ENCODE data around the gene DNASE1L2. TPM values are rescaled to one million over a fixed set of nuclear protein-coding genes. Genes with fewer than 3 reads are reported as not detected.
A peak's percentile ranks its signal among the peaks of the same experiment; 100 is the strongest.

The DNASE1L2 gene
- total and polyA plus RNA-seq, 2 experiments from 2014 or later, result 0.23 to 0.80 TPM

GRCh38 chr16:2234813-2235170 lies 1.5 kb upstream of the DNASE1L2 start:
- no peak overlapping the region for H2AFZ ChIP-seq
- no peaks in the 10 kb centered on the region for H3K9me3 ChIP-seq (ENCODE audit: low read depth)
- H4K20me1 ChIP-seq (ENCODE audit: insufficient read depth, poor library complexity, severe bottlenecking), result peaks cover 14% of the 10 kb centered on the region
- no peak overlapping the region for H3K4me3 ChIP-seq
- peaks cover 16% of the 10 kb centered on the region for H3K4me1 ChIP-seq (ENCODE audit: insufficient read depth)
- H3K4me2 ChIP-seq, result no peak overlapping the region
- peaks cover 26% of the 10 kb centered on the region for H3K27me3 ChIP-seq
- H3K79me2 ChIP-seq, result no peaks in the 10 kb centered on the region
- 95% methylated on average over 17 of the region's 18 CpGs for WGBS (ENCODE audit: low lambda C conversion rate, missing lambda C conversion rate)
- no peaks in the 10 kb centered on the region for H3K36me3 ChIP-seq (replicated peaks; ENCODE audit: insufficient read depth, low read depth)
- TF ChIP-seq EZH2 (IDR thresholded peaks at IDR 0.05; ENCODE audit: borderline replicate concordance), result no peak
- TF ChIP-seq EZH2phosphoT487 (IDR thresholded peaks at IDR 0.05; ENCODE audit: low read depth, severe bottlenecking, unreplicated experiment), result no peak
- no peak for TF ChIP-seq CTCF (IDR thresholded peaks at IDR 0.05; ENCODE audit: poor library complexity)
- no peak for DNase-seq (ENCODE audit: low spot score)
- H3K27ac ChIP-seq, result no peak overlapping the region
- H3K9me2 ChIP-seq (replicated peaks; ENCODE audit: insufficient read depth), result no peaks in the 10 kb centered on the region

- no peak for DNase-seq (ENCODE audit: low spot score)
- WGBS (ENCODE audit: low lambda C conversion rate, missing lambda C conversion rate), result 97% methylated on average over 27 of the region's 28 CpGs
- Histone ChIP-seq H3K27me3 (peaks cover 26% of the 10 kb centered on the region), H4K20me1 (ENCODE audit: insufficient read depth, poor library complexity, severe bottlenecking) (peaks cover 14% of the 10 kb centered on the region), H3K9me3 (ENCODE audit: low read depth) (no peaks in the 10 kb centered on the region), H2AFZ (no peak overlapping the region), H3K4me1 (ENCODE audit: insufficient read depth) (peaks cover 16% of the 10 kb centered on the region), H3K27ac (no peak overlapping the region), H3K9me2 (replicated peaks; ENCODE audit: insufficient read depth) (no peaks in the 10 kb centered on the region), H3K36me3 (replicated peaks; ENCODE audit: insufficient read depth, low read depth) (no peaks in the 10 kb centered on the region), H3K79me2 (no peaks in the 10 kb centered on the region), H3K4me2 (no peak overlapping the region), H3K4me3 (no peak overlapping the region)
- no peak for TF ChIP-seq EZH2phosphoT487 (IDR thresholded peaks at IDR 0.05; ENCODE audit: low read depth, severe bottlenecking, unreplicated experiment)
- no peak for TF ChIP-seq CTCF (IDR thresholded peaks at IDR 0.05; ENCODE audit: poor library complexity)
- TF ChIP-seq EZH2 (IDR thresholded peaks at IDR 0.05; ENCODE audit: borderline replicate concordance), result no peak
Observed at GRCh38 chr16:2235234-2235651, 1.0 kb upstream of the DNASE1L2 start.

- WGBS (ENCODE audit: low lambda C conversion rate, missing lambda C conversion rate), result 85% methylated on average over 18 of the region's 19 CpGs
- H3K27me3 ChIP-seq, result peaks cover 26% of the 10 kb centered on the region
- H3K27ac ChIP-seq, result no peak overlapping the region
- peak overlapping the region; percentile 87 for H3K4me2 ChIP-seq
- H3K79me2 ChIP-seq, result no peaks in the 10 kb centered on the region
- no peak for TF ChIP-seq CTCF (IDR thresholded peaks at IDR 0.05; ENCODE audit: poor library complexity)
- no peak for TF ChIP-seq EZH2phosphoT487 (IDR thresholded peaks at IDR 0.05; ENCODE audit: low read depth, severe bottlenecking, unreplicated experiment)
- TF ChIP-seq EZH2 (IDR thresholded peaks at IDR 0.05; ENCODE audit: borderline replicate concordance), result no peak
- H3K9me3 ChIP-seq (ENCODE audit: low read depth), result no peaks in the 10 kb centered on the region
- H3K36me3 ChIP-seq (replicated peaks; ENCODE audit: insufficient read depth, low read depth), result no peaks in the 10 kb centered on the region
- no peaks in the 10 kb centered on the region for H3K9me2 ChIP-seq (replicated peaks; ENCODE audit: insufficient read depth)
- DNase-seq (ENCODE audit: low spot score), result no peak
- peaks cover 16% of the 10 kb centered on the region for H3K4me1 ChIP-seq (ENCODE audit: insufficient read depth)
- no peak overlapping the region for H3K4me3 ChIP-seq
- H2AFZ ChIP-seq, result no peak overlapping the region
- peaks cover 14% of the 10 kb centered on the region for H4K20me1 ChIP-seq (ENCODE audit: insufficient read depth, poor library complexity, severe bottlenecking)
Observed at GRCh38 chr16:2235695-2236336, 428 bp upstream of the DNASE1L2 start.

All from hepatocyte (in vitro differentiated cells).